GM19372 (cell line): ENCODE data around the gene PRR12.

Experiments used
- ATAC-seq: cut with Tn5 transposase; IDR thresholded peaks from one replicate; pipeline ENCODE4 v1.9.1; 2021; ENCODE audit warnings: mild to moderate bottlenecking, low read depth, moderate library complexity; ENCODE audit not compliant: unreplicated experiment

Gene PRR12

DNA sequence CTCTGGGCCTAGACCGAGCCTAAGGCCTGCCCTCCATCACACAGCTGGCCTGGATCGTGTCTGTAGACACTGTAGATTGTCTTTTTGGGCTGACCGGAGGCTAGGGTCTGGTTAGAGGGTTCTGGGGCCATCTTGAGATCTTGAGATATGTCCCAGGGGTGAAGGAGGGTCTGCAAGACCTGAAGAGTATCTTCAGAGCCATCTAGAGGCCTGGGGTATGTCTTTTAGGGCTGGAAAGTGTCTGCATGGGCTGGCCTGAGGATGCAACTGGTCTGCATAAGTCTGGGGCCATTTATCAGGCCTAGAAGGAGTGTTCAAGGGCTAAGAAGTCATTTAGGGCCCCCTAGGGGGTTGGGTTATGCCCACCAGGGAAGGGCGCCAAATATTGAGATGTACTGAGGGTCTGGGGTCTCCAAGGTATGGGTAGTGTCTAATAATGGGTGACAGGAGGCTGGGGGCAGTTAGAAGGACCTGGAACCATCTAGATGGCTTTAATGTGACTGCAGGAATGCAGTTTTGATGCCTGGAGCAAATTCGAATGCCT, 51.6 kb downstream of the PRR12 start:
- ATAC-seq = no peak

- ATAC-seq = no peak
These were observed 52.5 kb downstream of the PRR12 start for GRCh38 chr19:49643466-49643865.

GRCh38 chr19:49645592-49645991, 54.6 kb downstream of the PRR12 start:
- no peak for ATAC-seq

- no peak for ATAC-seq
These were observed 55.0 kb downstream of the PRR12 start for GRCh38 chr19:49645995-49646394.

DNA sequence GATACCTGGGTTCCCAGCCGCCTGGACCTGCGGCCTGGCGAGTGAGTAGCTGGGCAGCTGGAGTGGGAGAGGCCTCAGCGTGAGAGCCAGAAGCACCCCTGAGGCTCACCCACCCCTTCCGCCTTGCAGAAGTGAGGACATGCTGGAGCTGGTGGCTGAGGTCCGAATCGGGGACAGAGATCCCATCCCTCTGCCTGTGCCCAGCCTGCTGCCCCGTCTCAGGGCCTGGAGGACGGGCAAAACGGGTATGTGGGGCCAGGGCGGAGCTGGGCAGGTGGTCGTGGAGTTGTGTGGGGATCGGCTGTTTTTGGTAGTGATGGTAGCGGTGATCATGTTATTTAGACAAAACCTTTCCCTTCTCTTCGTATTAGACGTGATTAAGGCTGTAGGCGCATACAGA, 55.6 kb downstream of the PRR12 start:
- no peak for ATAC-seq

GRCh38 chr19:49651029-49651819, 60.2 kb downstream of the PRR12 start:
- no peak for ATAC-seq

DNA sequence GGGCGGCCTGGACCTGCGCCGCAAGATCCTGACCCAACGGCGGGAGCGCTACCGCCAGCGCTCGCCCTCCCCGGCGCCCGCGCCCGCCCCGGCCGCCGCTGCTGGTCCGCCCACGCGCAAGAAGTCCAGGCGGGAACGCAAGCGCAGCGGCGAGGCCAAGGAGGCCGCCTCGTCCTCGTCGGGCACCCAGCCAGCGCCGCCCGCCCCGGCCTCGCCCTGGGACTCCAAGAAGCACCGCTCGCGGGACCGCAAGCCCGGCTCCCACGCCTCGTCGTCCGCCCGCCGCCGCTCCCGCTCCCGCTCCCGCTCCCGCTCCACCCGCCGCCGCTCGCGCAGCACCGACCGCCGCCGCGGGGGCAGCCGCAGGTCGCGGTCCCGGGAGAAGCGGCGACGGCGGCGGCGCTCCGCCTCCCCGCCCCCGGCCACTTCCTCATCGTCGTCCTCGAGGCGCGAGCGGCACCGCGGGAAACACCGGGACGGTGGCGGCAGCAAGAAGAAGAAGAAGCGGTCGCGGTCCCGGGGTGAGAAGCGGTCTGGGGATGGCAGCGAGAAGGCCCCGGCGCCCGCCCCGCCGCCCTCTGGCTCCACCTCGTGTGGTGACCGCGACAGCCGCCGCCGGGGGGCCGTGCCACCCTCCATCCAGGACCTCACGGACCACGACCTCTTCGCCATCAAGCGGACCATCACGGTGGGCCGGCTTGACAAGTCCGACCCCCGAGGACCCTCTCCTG, 61.0 kb downstream of the PRR12 start:
- ATAC-seq = no peak

DNA sequence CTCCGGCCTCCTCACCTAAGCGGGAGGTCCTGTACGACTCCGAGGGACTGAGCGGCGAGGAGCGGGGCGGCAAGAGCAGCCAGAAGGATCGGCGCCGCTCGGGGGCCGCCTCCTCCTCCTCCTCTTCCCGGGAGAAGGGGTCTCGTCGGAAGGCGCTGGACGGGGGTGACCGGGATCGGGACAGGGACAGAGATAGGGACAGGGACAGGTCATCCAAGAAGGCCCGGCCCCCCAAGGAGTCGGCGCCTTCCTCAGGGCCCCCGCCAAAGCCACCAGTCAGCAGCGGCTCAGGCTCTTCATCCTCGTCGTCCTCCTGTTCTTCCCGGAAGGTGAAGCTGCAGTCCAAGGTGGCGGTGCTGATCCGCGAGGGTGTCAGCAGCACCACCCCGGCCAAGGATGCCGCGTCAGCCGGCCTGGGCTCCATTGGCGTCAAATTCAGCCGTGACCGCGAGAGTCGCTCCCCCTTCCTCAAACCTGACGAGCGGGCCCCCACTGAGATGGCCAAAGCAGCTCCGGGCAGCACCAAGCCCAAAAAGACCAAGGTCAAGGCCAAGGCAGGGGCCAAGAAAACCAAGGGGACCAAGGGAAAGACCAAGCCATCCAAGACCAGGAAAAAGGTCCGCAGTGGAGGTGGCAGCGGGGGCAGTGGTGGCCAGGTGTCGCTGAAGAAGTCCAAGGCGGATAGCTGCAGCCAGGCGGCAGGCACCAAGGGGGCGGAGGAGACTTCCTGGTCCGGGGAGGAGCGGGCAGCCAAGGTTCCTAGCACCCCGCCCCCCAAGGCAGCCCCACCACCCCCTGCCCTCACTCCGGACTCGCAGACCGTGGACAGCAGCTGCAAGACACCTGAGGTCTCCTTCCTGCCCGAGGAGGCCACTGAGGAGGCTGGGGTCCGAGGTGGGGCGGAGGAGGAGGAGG, 61.8 kb downstream of the PRR12 start:
- ATAC-seq = no peak

- ATAC-seq = no peak
These were observed 62.5 kb downstream of the PRR12 start for GRCh38 chr19:49653466-49653806.

DNA sequence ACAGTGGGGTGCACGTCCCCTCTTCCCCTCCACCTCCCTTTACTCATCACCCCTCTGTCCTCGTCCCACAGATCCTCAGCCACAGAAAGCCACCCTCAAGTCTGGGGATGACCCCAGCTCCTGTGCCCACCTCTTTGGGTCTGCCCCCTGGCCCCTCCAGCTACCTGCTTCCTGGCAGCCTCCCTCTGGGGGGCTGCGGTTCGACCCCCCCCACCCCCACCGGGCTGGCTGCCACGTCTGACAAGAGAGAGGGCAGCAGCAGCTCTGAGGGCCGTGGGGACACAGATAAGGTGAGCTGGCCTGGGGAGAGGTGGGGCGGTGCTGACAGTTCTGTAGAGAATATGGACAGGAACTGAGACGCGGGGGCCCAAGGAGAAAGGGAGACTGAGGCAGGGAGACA, 63.6 kb downstream of the PRR12 start:
- ATAC-seq = no peak

DNA sequence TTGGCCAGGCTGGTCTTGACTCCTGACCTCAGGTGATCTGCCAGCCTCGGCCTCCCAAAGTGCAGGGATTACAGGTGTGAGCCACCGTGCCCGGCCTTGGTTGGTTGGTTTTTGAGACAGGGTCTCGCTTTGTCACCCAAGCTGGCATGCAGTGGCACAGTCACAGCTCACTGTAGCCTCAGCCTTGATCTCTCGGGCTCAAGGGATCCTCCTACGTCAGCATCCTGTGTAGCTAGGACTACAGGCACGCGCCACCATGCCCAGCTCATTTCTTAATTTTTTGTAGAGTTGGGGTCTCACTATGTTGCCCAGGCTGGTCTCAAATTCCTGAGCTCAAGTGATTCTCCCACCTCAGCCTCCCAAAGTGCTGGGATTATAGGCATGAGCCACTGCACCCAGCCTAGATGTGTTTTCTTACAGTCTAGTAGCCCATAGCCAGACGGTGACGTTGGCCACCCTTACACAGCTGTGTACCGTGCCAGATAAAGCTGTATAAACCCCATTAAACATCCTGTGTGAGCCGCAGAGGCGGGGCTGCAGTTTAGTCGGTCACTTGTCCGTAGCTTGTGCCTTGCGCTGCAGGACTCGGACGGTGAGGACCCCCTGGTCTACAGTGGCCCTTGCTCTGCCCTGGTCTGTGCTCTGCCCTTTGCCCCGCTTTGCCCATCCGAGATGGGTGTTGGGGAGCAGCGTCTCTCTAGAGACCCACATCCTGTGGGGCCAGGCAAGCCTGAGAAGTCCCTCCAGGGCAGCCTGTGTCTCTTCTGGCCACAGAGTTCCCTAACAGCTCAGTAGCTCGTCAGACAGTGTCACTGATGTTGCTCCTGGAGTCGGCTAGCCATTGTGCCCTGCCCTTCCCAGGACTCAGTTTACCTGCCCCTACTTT, 64.8 kb downstream of the PRR12 start:
- ATAC-seq = no peak

DNA sequence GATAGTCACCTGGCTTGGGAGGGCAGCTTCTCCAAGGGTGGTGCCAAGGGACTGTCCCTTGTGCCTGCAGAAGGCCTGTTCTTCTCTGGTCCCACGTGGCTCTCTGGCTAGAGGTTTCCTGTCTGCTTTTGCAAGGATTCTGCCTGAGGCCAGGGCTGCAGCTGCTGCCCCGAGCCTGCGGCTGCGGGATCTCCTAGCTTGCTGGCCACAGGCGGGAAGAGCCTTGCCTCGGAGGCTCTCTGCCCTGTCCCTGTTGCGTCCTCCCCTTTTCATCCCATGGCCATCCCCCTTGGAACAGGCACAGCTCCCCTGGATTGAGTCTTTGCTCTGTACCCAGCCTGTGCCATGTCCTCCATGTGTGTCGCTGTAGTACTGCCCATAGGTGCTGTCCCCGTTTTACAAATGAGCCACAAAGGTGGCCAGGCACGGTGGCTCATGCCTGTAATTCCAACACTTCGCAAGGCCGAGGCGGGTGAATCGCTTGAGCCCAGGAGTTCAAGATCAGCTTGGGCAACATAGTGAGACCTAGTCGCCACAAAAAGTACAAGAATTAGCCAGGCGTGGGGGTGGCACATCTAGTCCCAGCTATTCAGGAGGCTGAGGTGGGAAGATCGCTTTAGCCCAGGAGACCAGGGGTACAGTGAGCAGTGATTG, 65.6 kb downstream of the PRR12 start:
- no peak for ATAC-seq

GRCh38 chr19:49657493-49658138, 66.6 kb downstream of the PRR12 start:
- no peak for ATAC-seq

- ATAC-seq = no peak
These were observed 67.1 kb downstream of the PRR12 start for GRCh38 chr19:49658139-49658517.

DNA sequence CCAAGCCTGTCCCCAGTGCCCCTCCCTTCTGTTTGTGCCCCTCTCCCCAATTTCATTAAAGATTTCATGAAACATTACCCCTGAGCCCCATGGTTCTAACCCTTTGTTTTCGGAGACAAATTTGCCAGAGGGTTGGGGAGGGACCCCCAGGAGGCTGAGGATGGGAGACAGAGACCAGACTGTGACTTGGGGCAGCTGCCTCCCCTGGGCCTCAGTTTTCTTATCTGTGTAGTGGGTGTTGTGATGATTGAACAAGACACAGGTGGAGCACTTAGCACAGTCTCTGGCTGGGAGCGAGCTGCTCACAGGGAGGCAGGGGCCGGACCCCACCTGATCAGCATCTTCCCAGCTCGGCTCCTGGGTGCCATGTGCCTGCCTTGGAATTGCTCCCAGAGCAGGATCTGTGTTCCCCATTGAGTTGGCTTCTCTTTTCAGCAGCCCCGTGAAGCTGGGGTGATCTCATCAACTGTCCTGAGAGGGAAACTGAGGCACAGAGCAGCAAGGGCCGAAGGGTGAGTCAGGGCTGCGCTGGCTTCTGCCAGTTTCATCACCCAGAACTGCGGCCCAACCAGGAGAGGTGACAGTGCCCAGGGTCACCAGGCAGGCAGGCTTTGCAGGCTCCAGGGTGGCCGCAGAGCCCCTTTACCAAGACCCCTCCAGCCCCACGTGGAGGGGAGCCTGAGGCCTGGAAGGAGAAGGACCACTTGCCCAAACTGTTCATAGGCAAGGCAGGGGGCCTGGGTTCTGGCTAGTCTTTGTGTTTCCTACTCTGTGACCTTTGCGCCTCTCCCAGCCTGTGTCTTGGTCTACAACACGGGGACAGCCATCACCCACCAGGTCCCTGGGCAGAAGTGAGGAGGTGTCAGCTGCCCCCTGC, 67.8 kb downstream of the PRR12 start:
- ATAC-seq = no peak

DNA sequence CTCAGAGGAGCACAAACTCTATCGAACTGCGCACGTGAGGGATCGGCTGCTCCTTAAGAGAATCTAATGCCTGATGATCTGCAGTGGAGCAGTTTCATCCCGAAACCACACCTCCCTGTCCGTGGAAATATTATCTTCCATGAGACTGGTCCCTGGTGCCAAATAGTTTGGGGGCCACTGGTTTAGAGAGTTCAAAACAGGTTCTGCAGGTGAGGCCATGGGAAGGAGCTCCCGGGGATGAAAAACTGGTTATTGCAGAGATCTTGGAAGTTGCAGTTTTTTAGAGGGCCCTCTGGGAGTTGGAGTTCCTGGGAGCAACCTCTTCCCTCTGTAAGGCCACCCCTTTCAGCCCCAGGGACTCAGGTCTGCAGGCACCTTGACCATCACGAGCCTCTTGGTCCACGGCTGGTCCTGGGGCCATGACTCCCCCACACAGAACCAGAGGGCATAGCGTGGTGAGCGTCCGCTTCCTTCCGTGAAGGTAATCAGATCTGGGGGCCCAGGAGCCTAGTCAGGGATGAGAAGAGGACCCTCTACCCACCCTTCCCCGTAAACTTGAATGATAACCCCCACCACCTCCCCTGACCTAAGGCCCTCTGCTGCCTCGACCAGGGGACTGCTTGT, 69.5 kb downstream of the PRR12 start:
- ATAC-seq = no peak

GRCh38 chr19:49662011-49662410, 71.0 kb downstream of the PRR12 start:
- ATAC-seq = no peak

DNA sequence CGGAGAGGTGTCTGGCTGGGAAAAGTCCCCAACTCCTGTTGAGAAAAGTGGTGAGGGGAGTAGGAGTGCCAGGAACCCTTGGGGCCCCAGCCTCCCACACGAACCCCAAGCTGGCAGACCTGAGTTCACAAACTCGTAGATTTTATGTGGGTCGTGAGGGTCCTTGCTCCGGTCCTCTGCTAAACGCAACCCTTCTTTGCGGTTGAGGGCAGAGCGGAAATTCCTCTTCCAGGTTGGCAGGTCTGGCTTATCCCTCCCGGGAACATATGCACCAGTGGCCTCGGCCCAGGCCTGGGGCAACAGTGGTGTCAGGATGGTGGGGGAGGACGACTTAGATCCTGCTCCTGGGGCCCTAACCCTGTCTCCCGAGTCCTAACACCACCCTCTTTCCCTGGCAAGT, 72.2 kb downstream of the PRR12 start:
- no peak for ATAC-seq
